NCI-H2107 treated with DMSO at 0.1 percent for 48 hours (cell line): ENCODE results near the gene FAM120B.
"Not testable (repeated sequence)": the region's sequence is repeated elsewhere in the genome, so short reads cannot be mapped to it uniquely, and the experiment has no call there.

Experiments
- DNase-seq: peaks from one replicate; lab custom pipeline; 2025; ENCODE audit not compliant: unreplicated experiment; lab: John Stamatoyannopoulos, UW

Gene FAM120B

GRCh38 chr6:170381562-170381961 is 75.0 kb downstream of the FAM120B start:
- no peak for DNase-seq

- DNase-seq, result no peak
These were observed 77.0 kb downstream of the FAM120B start for GRCh38 chr6:170383466-170384035.

GRCh38 chr6:170385506-170385905 is 78.9 kb downstream of the FAM120B start:
- DNase-seq, result no peak

- no peak for DNase-seq
These were observed 81.6 kb downstream of the FAM120B start for GRCh38 chr6:170388113-170388512.

GRCh38 chr6:170393033-170393432 is 86.5 kb downstream of the FAM120B start:
- no peak for DNase-seq

- no peak for DNase-seq
These were observed 87.3 kb downstream of the FAM120B start for GRCh38 chr6:170393807-170394399.

GRCh38 chr6:170394980-170395379 is 88.4 kb downstream of the FAM120B start:
- no peak for DNase-seq

- not testable (repeated sequence) for DNase-seq
These were observed 92.3 kb downstream of the FAM120B start for GRCh38 chr6:170398743-170399369.

GRCh38 chr6:170399955-170400558 is 93.5 kb downstream of the FAM120B start:
- not testable (repeated sequence) for DNase-seq

GRCh38 chr6:170402318-170403040 is 95.9 kb downstream of the FAM120B start:
- DNase-seq, result no peak

- no peak for DNase-seq
These were observed 96.9 kb downstream of the FAM120B start for GRCh38 chr6:170403451-170403850.

GRCh38 chr6:170404036-170404435 is 97.5 kb downstream of the FAM120B start:
- DNase-seq, result no peak

- no peak for DNase-seq
These were observed 98.1 kb downstream of the FAM120B start for GRCh38 chr6:170404697-170405096.

- DNase-seq, result no peak
These were observed 98.9 kb downstream of the FAM120B start for GRCh38 chr6:170405311-170405975.

- no peak for DNase-seq
These were observed 100.6 kb downstream of the FAM120B start for GRCh38 chr6:170407200-170407599.

GRCh38 chr6:170407932-170408331 is 101.4 kb downstream of the FAM120B start:
- DNase-seq, result no peak

- not testable (repeated sequence) for DNase-seq
These were observed 103.2 kb downstream of the FAM120B start for GRCh38 chr6:170409746-170410145.

GRCh38 chr6:170410241-170410640 is 103.7 kb downstream of the FAM120B start:
- DNase-seq, result no peak

- DNase-seq, result no peak
These were observed 108.8 kb downstream of the FAM120B start for GRCh38 chr6:170415318-170415717.

GRCh38 chr6:170416303-170416702 is 109.7 kb downstream of the FAM120B start:
- DNase-seq, result no peak
